Loucy (cell line): ENCODE measurements around the gene MAPK14.

Source experiments
- H2AFZ ChIP-seq: fragments of 200-600 bp; sonication (generic); 2 replicates; pipeline ENCODE4 v1.6.0; 2016; ENCODE audit warnings: antibody characterized with exemption, mild to moderate bottlenecking, low read length, moderate library complexity
- H3F3A ChIP-seq: fragments of 200-600 bp; 2 replicates; pipeline ENCODE4 v1.6.0; 2016; ENCODE audit warnings: antibody characterized with exemption, low read depth, mild to moderate bottlenecking
- H3K27me3 ChIP-seq: fragments of 200-600 bp; sonication (generic); 2 replicates; pipeline ENCODE4 v1.6.1; 2014; ENCODE audit warnings: low read length, mild to moderate bottlenecking; ENCODE audit not compliant: insufficient read depth, poor library complexity, severe bottlenecking
- H3K36me3 ChIP-seq: fragments of 200-600 bp; sonication (generic); 2 replicates; pipeline ENCODE4 v1.6.1; 2016; ENCODE audit warnings: low read length; ENCODE audit not compliant: insufficient read depth
- H3K4me1 ChIP-seq: fragments of 200-600 bp; sonication (generic); 2 replicates; pipeline ENCODE4 v1.5.1; 2014; ENCODE audit warnings: low read length, mild to moderate bottlenecking; ENCODE audit not compliant: insufficient read depth, poor library complexity, severe bottlenecking
- H3K4me2 ChIP-seq: fragments of 200-600 bp; sonication (generic); 2 replicates; pipeline ENCODE4 v1.6.0; 2014; ENCODE audit warnings: antibody characterized with exemption, low read length, low read depth, mild to moderate bottlenecking; ENCODE audit not compliant: poor library complexity, severe bottlenecking
- H3K4me3 ChIP-seq: fragments of 200-600 bp; sonication (generic); 2 replicates; pipeline ENCODE4 v1.5.1; 2014; ENCODE audit warnings: low read length, mild to moderate bottlenecking, mixed read lengths; ENCODE audit not compliant: poor library complexity, severe bottlenecking
- H3K79me2 ChIP-seq: fragments of 200-600 bp; sonication (generic); 2 replicates; pipeline ENCODE4 v1.6.1; 2014; ENCODE audit warnings: low read length; ENCODE audit not compliant: insufficient read depth
- H3K9ac ChIP-seq: fragments of 200-600 bp; sonication (generic); 2 replicates; pipeline ENCODE4 v1.6.0; 2014; ENCODE audit warnings: mild to moderate bottlenecking, low read depth, low read length, moderate library complexity; ENCODE audit not compliant: poor library complexity, severe bottlenecking
- H3K9me2 ChIP-seq: fragments of 200-600 bp; sonication (generic); replicated peaks from 2 replicates; pipeline ENCODE4 v1.6.1; 2016; ENCODE audit warnings: low read depth, low read length, mixed read lengths
- H3K9me3 ChIP-seq: fragments of 200-600 bp; sonication (generic); 2 replicates; pipeline ENCODE4 v1.6.1; 2014; ENCODE audit warnings: mild to moderate bottlenecking, antibody characterized with exemption, low read length, low read depth; ENCODE audit not compliant: insufficient read depth
- H4K20me1 ChIP-seq: fragments of 200-600 bp; sonication (generic); 2 replicates; pipeline ENCODE4 v1.6.0; 2014; ENCODE audit warnings: antibody characterized with exemption, low read length, mild to moderate bottlenecking; ENCODE audit not compliant: insufficient read depth, poor library complexity, severe bottlenecking
- CTCF ChIP-seq: fragments of 200-600 bp; sonication (generic); conservative IDR thresholded peaks from 2 replicates; pipeline ENCODE4 v1.5.1; 2014; ENCODE audit warnings: mild to moderate bottlenecking, antibody characterized with exemption, low read length
- EZH2phosphoT487 ChIP-seq: fragments of 200-600 bp; IDR thresholded peaks from 2 replicates; pipeline ENCODE4 v1.6.1; 2018; ENCODE audit warnings: antibody characterized with exemption, mild to moderate bottlenecking, moderate library complexity, borderline replicate concordance

The MAPK14 gene

GRCh38 chr6:36154286-36154685, 126.7 kb downstream of the MAPK14 start:
- Histone ChIP-seq H3K9ac (no peak overlapping the region), H4K20me1 (no peaks in the 10 kb centered on the region), H3K27me3 (no peaks in the 10 kb centered on the region), H3K4me1 (no peaks in the 10 kb centered on the region), H3K4me3 (no peak overlapping the region), H3K4me2 (no peak overlapping the region), H3K9me3 (peaks cover 14% of the 10 kb centered on the region; the same call in 1 of the 2 replicates), H3K36me3 (no peaks in the 10 kb centered on the region), H3K9me2 (no peaks in the 10 kb centered on the region), H2AFZ (no peak overlapping the region), H3F3A (no peaks in the 10 kb centered on the region), H3K79me2 (no peaks in the 10 kb centered on the region)
- TF ChIP-seq CTCF (no peak), EZH2phosphoT487 (no peak)

- Histone ChIP-seq H3K79me2 (no peaks in the 10 kb centered on the region), H3K9me2 (no peaks in the 10 kb centered on the region), H3K4me1 (no peaks in the 10 kb centered on the region), H3K9me3 (peaks cover 14% of the 10 kb centered on the region; the same call in 1 of the 2 replicates), H2AFZ (no peak overlapping the region), H3K4me3 (no peak overlapping the region), H3K4me2 (no peak overlapping the region), H3F3A (no peaks in the 10 kb centered on the region), H3K36me3 (no peaks in the 10 kb centered on the region), H3K9ac (no peak overlapping the region), H4K20me1 (no peaks in the 10 kb centered on the region), H3K27me3 (no peaks in the 10 kb centered on the region)
- TF ChIP-seq EZH2phosphoT487: no peak
- no peak for TF ChIP-seq CTCF
Observed at GRCh38 chr6:36155662-36156061, 128.1 kb downstream of the MAPK14 start.

GRCh38 chr6:36160147-36160760, 132.6 kb downstream of the MAPK14 start:
- no peaks in the 10 kb centered on the region for H3K79me2 ChIP-seq
- H3K9me3 ChIP-seq: peaks cover 11% of the 10 kb centered on the region; the same call in 1 of the 2 replicates
- H3K9me2 ChIP-seq: no peaks in the 10 kb centered on the region
- H2AFZ ChIP-seq: no peak overlapping the region
- no peaks in the 10 kb centered on the region for H3K4me1 ChIP-seq
- no peak overlapping the region for H3K4me3 ChIP-seq
- H3K4me2 ChIP-seq: no peak overlapping the region
- no peak overlapping the region for H3K9ac ChIP-seq
- H4K20me1 ChIP-seq: no peaks in the 10 kb centered on the region
- H3F3A ChIP-seq: no peaks in the 10 kb centered on the region
- H3K36me3 ChIP-seq: no peaks in the 10 kb centered on the region
- no peaks in the 10 kb centered on the region for H3K27me3 ChIP-seq
- no peak for TF ChIP-seq CTCF
- TF ChIP-seq EZH2phosphoT487: no peak
